Testis (tissue), 3 donors: ENCODE measurements around the gene CMKLR1. TPM values are rescaled to one million over a fixed set of nuclear protein-coding genes. Genes with fewer than 3 reads are reported as not detected.

Experiments
- DNase-seq: peaks from one replicate; pipeline ENCODE4 v3.0.0-alpha.2; 2019
- H3K27ac ChIP-seq, 2 donors: fragments of 200-600 bp; sonication (generic); one replicate each; pipeline ENCODE4 v1.5.1; 2019
- H3K27me3 ChIP-seq: fragments of 200-600 bp; sonication (generic); one replicate; pipeline ENCODE4 v1.5.1; 2019
- H3K36me3 ChIP-seq: fragments of 200-600 bp; sonication (generic); one replicate; pipeline ENCODE4 v1.5.1; 2017; ENCODE audit warnings: low read depth; ENCODE audit errors: missing control alignments
- H3K4me1 ChIP-seq: fragments of 200-600 bp; sonication (generic); one replicate; pipeline ENCODE4 v1.5.1; 2019
- H3K4me3 ChIP-seq, 2 donors: fragments of 200-600 bp; sonication (generic); one replicate each; pipeline ENCODE4 v1.5.1; 2017 to 2019
- H3K9me3 ChIP-seq: fragments of 200-600 bp; sonication (generic); one replicate; pipeline ENCODE4 v1.5.1; 2017
- POLR2A ChIP-seq: fragments of 450-650 bp; IDR thresholded peaks from one replicate; pipeline ENCODE4 v1.6.1; 2017; ENCODE audit warnings: antibody characterized with exemption, mild to moderate bottlenecking, moderate library complexity
- WGBS, 2 donors: methylation state at CpG; one replicate each; pipeline ENCODE4 v1.1.5; 2018; 5-methylcytosine and 5-hydroxymethylcytosine counted together
- intact Hi-C: fragments of 100-400 bp; cut with DNase I; formaldehyde crosslinking; loops from one replicate; pipeline ENCODE4 v1.15.1; 2023; ENCODE audit warnings: low total_unique reads
- polyA plus RNA-seq: library from polyadenylated mRNA; stranded (reverse); fragments of 350-450 nt; fragmentation: Illumina TruSeq; extraction: RNeasy Lipid Tissue Mini Kit (QIAGEN cat#74804); gene quantifications from one replicate; pipeline ENCODE4 v1.2.3, GENCODE V29; 2014; ENCODE audit warnings: low read depth, low replicate concordance; ENCODE audit not compliant: insufficient read depth
- total RNA-seq, 2 donors: library from RNA; depleted of rRNA; stranded (reverse); fragments of >200 nt; gene quantifications; one replicate each; pipeline ENCODE4 v1.2.3, GENCODE V29; 2016
- TF ChIP-seq, protein P1 (sequence below), 3 experiments: fragments of 450-650 bp in 2 of 3; fragments of 200-600 bp in 1 of 3; sonication (generic) in 1 of 3; IDR thresholded peaks; one replicate each; pipeline ENCODE4 v1.5.1; 2016 to 2019; ENCODE audit warnings: antibody characterized with exemption in 3 of 3, mild to moderate bottlenecking in 2 of 3, moderate library complexity in 1 of 3

CMKLR1 gene
- total and polyA plus RNA-seq, 3 donors from 2014 or later: 2.4 to 9.5 (median 4.8) TPM

DNA sequence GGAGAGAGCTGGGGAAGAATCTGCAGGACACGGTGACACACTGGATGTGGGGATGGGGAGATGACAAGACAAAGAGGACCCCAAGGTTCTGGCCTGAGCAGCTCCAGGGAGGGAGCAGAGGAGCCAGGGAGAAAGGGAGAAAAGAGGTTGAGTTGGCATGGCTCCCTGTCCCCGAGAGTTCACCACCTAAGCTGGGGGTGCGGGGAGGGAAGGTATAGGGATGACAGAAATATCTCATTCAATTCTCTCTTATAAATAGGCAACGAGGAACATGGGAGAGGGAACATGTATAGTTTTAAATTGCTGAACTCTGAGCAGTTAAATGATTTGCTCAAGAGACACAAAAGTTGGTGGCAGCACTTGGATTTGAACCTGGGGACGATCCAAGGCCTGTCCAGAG lies 85.1 kb downstream of the CMKLR1 start:
- Histone ChIP-seq H3K4me1 (no peaks in the 10 kb centered on the region), H3K27me3 (no peaks in the 10 kb centered on the region), H3K36me3 (no peaks in the 10 kb centered on the region), H3K27ac (no peak overlapping the region), H3K4me3 (no peak overlapping the region), H3K9me3 (no peaks in the 10 kb centered on the region)
- intact Hi-C loops: no loop called here
- 64 to 69% methylated on average over 5 of the region's 5 CpGs for WGBS, 2 donors
- no peak for DNase-seq
- TF ChIP-seq, protein P1, sequence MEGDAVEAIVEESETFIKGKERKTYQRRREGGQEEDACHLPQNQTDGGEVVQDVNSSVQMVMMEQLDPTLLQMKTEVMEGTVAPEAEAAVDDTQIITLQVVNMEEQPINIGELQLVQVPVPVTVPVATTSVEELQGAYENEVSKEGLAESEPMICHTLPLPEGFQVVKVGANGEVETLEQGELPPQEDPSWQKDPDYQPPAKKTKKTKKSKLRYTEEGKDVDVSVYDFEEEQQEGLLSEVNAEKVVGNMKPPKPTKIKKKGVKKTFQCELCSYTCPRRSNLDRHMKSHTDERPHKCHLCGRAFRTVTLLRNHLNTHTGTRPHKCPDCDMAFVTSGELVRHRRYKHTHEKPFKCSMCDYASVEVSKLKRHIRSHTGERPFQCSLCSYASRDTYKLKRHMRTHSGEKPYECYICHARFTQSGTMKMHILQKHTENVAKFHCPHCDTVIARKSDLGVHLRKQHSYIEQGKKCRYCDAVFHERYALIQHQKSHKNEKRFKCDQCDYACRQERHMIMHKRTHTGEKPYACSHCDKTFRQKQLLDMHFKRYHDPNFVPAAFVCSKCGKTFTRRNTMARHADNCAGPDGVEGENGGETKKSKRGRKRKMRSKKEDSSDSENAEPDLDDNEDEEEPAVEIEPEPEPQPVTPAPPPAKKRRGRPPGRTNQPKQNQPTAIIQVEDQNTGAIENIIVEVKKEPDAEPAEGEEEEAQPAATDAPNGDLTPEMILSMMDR (IDR thresholded peaks at IDR 0.05): no peak
- TF ChIP-seq POLR2A: no peak

DNA sequence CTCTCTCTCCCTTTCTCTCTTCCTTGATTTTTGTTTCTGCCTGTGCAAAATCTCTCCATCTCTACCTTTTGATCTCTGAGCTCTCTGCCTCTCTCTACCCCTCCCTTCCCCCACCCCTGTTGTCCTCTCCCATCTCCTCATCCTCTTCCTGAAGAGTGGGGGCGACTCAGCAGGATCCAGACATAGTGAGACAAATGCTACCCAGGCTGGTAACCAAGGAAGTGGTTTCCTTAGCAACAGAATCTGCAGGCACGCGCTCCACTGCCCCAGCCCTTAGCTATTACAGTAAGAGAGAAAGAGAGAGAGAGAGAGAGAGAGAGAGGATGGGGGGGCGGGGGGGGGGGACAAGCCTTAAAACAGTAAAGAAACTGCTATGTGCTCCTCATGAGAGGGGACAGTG lies 85.6 kb downstream of the CMKLR1 start:
- Histone ChIP-seq H3K27me3 (no peaks in the 10 kb centered on the region), H3K4me1 (no peaks in the 10 kb centered on the region), H3K4me3 (no peak overlapping the region), H3K9me3 (no peaks in the 10 kb centered on the region), H3K36me3 (no peaks in the 10 kb centered on the region), H3K27ac (no peak overlapping the region)
- DNase-seq: no peak
- no peak for TF ChIP-seq POLR2A
- TF ChIP-seq, protein P1 (IDR thresholded peaks at IDR 0.05): no peak
- intact Hi-C loops: no loop called here
- 17 to 18% methylated on average over 3 to 4 of the region's 4 CpGs for WGBS, 2 donors

DNA sequence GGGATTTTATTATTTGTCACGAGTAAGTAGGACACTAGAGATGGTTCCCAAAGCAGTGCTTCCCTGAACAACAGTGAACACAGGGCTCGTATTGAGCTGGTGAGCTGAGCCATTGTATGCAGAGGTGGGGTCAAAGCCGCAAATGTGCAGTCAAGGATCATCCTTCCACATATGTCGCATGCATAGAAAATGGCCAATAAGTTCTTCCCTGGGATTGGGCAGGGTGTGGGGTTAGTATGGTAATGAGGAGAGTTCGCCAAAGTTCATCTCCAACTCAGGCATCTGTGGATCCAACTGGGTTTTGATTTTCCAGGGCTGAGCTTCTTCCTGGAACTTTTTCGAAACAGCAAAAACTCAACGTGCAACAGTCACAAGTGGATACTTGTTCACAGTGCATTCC lies 86.6 kb downstream of the CMKLR1 start:
- intact Hi-C loops: no loop called here
- Histone ChIP-seq H3K4me3 (no peak overlapping the region), H3K9me3 (no peaks in the 10 kb centered on the region), H3K27ac (no peak overlapping the region), H3K4me1 (no peaks in the 10 kb centered on the region), H3K27me3 (no peaks in the 10 kb centered on the region), H3K36me3 (no peaks in the 10 kb centered on the region)
- TF ChIP-seq, protein P1 (IDR thresholded peaks at IDR 0.05): no peak
- TF ChIP-seq POLR2A: no peak
- 85 to 92% methylated on average over 7 of the region's 7 CpGs for WGBS, 2 donors
- no peak for DNase-seq

DNA sequence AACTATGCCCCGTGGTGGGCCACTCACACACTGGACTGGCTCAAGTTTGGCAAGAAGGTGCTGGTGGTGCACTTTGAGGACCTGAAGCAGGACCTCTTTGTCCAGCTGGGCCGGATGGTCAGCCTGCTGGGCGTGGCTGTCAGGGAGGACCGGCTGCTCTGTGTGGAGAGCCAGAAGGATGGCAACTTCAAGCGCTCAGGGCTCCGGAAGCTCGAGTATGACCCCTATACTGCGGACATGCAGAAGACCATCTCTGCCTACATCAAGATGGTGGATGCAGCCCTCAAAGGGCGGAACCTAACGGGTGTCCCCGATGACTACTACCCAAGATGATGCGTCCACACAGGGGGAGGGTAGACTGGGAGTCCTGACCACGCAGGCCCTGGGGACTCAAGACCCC lies 91.1 kb downstream of the CMKLR1 start:
- 90 to 95% methylated on average over 6 to 13 of the region's 13 CpGs for WGBS, 2 donors
- Histone ChIP-seq H3K9me3 (no peaks in the 10 kb centered on the region), H3K4me3 (no peak overlapping the region), H3K36me3 (no peaks in the 10 kb centered on the region), H3K27me3 (no peaks in the 10 kb centered on the region), H3K4me1 (no peaks in the 10 kb centered on the region), H3K27ac (no peak overlapping the region)
- intact Hi-C loops: no loop called here
- no peak for DNase-seq
- TF ChIP-seq, protein P1 (IDR thresholded peaks at IDR 0.05): no peak
- TF ChIP-seq POLR2A: no peak

DNA sequence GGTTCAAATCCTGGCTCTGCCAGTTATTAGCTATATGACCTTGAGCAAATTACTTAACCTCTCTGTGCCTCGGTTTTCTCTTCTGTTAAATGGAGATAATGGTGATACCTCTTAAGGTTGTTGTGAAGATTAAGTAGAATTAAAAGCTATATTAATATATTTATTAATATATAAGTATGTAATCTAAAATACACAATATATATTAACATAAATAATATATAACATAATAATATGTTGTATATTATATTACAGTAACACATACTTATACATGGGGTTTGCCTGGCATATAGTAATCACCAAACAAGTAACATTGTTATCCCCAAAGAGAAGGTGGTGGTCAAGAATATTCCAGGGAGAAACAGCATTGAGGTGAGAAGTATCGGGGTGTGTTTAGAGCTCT lies 92.0 kb downstream of the CMKLR1 start:
- WGBS, 2 donors: 86 to 89% methylated on average over 2 of the region's 2 CpGs
- Histone ChIP-seq H3K4me3 (no peak overlapping the region), H3K27me3 (no peaks in the 10 kb centered on the region), H3K4me1 (no peaks in the 10 kb centered on the region), H3K9me3 (no peaks in the 10 kb centered on the region), H3K36me3 (no peaks in the 10 kb centered on the region), H3K27ac (no peak overlapping the region)
- no peak for DNase-seq
- intact Hi-C loops: no loop called here
- no peak for TF ChIP-seq POLR2A
- TF ChIP-seq, protein P1 (IDR thresholded peaks at IDR 0.05): no peak
